ENCODE measurements around the gene ARL13A.

The ARL13A gene

DNA sequence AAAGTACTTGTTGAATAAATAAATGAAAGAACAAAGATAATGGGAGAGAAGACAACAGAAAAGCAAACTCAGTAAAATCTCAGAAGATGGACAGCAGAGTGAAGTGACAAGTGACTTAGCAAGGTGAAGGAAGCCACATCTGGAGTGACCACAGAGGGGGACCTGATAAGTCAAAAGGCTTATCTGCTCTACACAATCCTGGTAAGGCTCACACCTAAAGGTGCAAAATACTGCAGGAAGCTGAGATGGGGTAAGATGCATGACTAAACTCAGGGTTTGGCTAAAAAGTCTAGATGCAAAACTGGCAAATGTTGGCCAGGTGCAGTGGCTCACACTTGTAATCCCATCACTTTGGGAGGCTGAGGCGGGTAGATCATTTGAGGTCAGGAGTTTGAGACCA, 60.2 kb downstream of the ARL13A start:
- H3K36me3 Mint-ChIP-seq = peaks cover 13% of the 10 kb centered on the region
- H3K27me3 Mint-ChIP-seq = no peaks in the 10 kb centered on the region
- H3K9me3 Mint-ChIP-seq (ENCODE audit: low read depth) = no peaks in the 10 kb centered on the region
- H3K27ac Mint-ChIP-seq = no peak overlapping the region
- no peak overlapping the region for H3K4me3 Mint-ChIP-seq
- peaks cover 14% of the 10 kb centered on the region for H3K4me1 Mint-ChIP-seq (ENCODE audit: low read depth)

DNA sequence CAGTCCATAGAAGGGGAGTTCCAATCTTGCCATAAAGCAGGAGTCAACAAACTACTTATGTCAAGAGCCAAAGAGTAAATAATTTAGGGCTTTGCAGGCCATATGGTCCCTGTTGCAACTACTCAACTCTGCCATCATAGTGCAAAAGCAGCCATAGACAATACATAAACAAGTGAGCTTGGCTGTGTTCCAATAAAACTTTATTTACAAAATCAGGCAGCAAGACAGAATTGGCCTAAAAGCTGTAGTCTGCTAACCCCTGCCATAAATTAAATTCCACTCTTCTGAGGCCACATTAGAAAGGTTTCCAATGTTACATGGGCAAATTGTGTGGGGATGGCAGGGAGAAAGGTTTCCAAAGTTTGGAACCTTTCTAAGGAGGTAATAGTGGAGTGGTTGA, 67.7 kb downstream of the ARL13A start:
- Mint-ChIP-seq H3K27me3 (no peaks in the 10 kb centered on the region), H3K27ac (no peak overlapping the region), H3K4me1 (ENCODE audit: low read depth) (peaks cover 4% of the 10 kb centered on the region)

DNA sequence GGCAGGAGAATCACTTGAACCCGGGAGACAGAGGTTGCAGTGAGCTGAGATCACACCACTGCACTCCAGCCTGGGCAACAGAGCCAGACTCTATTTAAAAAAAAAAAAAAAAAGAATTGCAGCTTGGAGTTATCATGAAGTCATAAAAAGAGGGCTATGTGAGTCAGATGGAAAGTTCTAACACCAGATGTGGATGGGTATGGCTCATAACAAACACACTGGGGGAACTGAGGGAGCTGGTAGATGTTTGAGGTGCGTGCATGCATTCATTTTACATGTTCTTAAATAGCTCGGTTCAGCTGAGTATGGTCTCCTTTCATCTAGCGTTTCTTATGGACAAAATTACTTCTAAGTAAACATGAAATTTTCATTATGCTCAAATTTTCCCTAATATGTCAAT, 70.7 kb downstream of the ARL13A start:
- Mint-ChIP-seq H3K27ac (no peak overlapping the region), H3K27me3 (no peaks in the 10 kb centered on the region), H3K36me3 (peaks cover 2% of the 10 kb centered on the region), H3K9me3 (ENCODE audit: low read depth) (no peaks in the 10 kb centered on the region), H3K4me1 (ENCODE audit: low read depth) (peaks cover 12% of the 10 kb centered on the region), H3K4me3 (no peak overlapping the region)

More for the DNA sequence above, 67.7 kb downstream of the ARL13A start:
- H3K9me3 Mint-ChIP-seq (ENCODE audit: low read depth) = no peaks in the 10 kb centered on the region
- H3K36me3 Mint-ChIP-seq = no peaks in the 10 kb centered on the region
- no peak overlapping the region for H3K4me3 Mint-ChIP-seq

All from activated naive CD8-positive, alpha-beta T cell (primary cell).